PC-9 (cell line): ENCODE results near the gene IDH2. TPM values are rescaled to one million over a fixed set of nuclear protein-coding genes. Genes with fewer than 3 reads are reported as not detected.
A peak's percentile ranks its signal among the peaks of the same experiment; 100 is the strongest.

Experiments
- BruUV-seq: library from RNA; stranded (reverse); fragments of 400-500 nt; replicated peaks from 2 replicates; lab custom pipeline; 2021; lab: Mats Ljungman, UMichigan
- CTCF ChIA-PET: fragments of 300-600 bp; sonication (Branson Sonifier 250); formaldehyde crosslinking; loops from one replicate; lab custom pipeline; 2022; ENCODE audit warnings: antibody characterized with exemption; lab: Charles Lee
- POLR2A ChIA-PET: fragments of 300-600 bp; sonication (Branson Sonifier 250); formaldehyde crosslinking; loops from one replicate; lab custom pipeline; 2022; ENCODE audit warnings: antibody characterized with exemption; ENCODE audit not compliant: unreplicated experiment; lab: Charles Lee
- DNase-seq, 2 experiments: peaks; one replicate each; pipeline versions ENCODE4 v3.0.0 to v3.0.0-alpha.2; 2015 to 2022; ENCODE audit warnings: mixed read lengths in 1 of 2
- H2AFZ ChIP-seq: fragments of 200-600 bp; sonication (generic); 2 replicates; pipeline ENCODE4 v1.8.1; 2017; ENCODE audit warnings: antibody characterized with exemption
- H3F3A ChIP-seq: fragments of 200-600 bp; sonication (generic); 2 replicates; pipeline ENCODE4 v1.8.1; 2017; ENCODE audit warnings: antibody characterized with exemption, mild to moderate bottlenecking, low read depth; ENCODE audit not compliant: insufficient read depth
- H3K27ac ChIP-seq: fragments of 200-600 bp; sonication (generic); 2 replicates; pipeline ENCODE4 v1.6.1; 2016; ENCODE audit warnings: mixed run types
- H3K27me3 ChIP-seq: fragments of 200-600 bp; sonication (generic); 2 replicates; pipeline ENCODE4 v1.6.1; 2016; ENCODE audit warnings: low read depth, mixed run types; ENCODE audit not compliant: insufficient read depth
- H3K36me3 ChIP-seq: fragments of 200-600 bp; sonication (generic); 2 replicates; pipeline ENCODE4 v1.6.1; 2016; ENCODE audit warnings: low read depth, mixed run types
- H3K4me1 ChIP-seq: fragments of 200-600 bp; sonication (generic); replicated peaks from 2 replicates; pipeline ENCODE4 v1.6.1; 2016; ENCODE audit warnings: mixed run types; ENCODE audit not compliant: insufficient read depth
- H3K4me2 ChIP-seq: fragments of 200-600 bp; sonication (generic); 2 replicates; pipeline ENCODE4 v1.6.1; 2017; ENCODE audit warnings: mixed run types
- H3K4me3 ChIP-seq: fragments of 200-600 bp; sonication (generic); 2 replicates; pipeline ENCODE4 v1.6.1; 2016; ENCODE audit warnings: mixed run types
- H3K79me2 ChIP-seq: fragments of 200-600 bp; sonication (generic); 2 replicates; pipeline ENCODE4 v1.6.1; 2017; ENCODE audit warnings: low read depth, mixed run types
- H3K9me2 ChIP-seq: fragments of 200-600 bp; sonication (generic); 2 replicates; pipeline ENCODE4 v1.8.1; 2017; ENCODE audit warnings: mild to moderate bottlenecking; ENCODE audit not compliant: insufficient read depth
- H3K9me3 ChIP-seq: fragments of 200-600 bp; sonication (generic); 2 replicates; pipeline ENCODE4 v1.8.1; 2016; ENCODE audit warnings: low read depth; ENCODE audit not compliant: insufficient read depth
- H4K20me1 ChIP-seq: fragments of 200-600 bp; sonication (generic); 2 replicates; pipeline ENCODE4 v1.8.1; 2017; ENCODE audit not compliant: insufficient read depth
- CTCF ChIP-seq: fragments of 200-600 bp; sonication (generic); conservative IDR thresholded peaks from 2 replicates; pipeline ENCODE4 v1.6.1; 2017; ENCODE audit warnings: mixed run types, antibody characterized with exemption, mild to moderate bottlenecking, moderate library complexity
- EZH2 ChIP-seq: fragments of 200-600 bp; sonication (generic); IDR thresholded peaks from 2 replicates; pipeline ENCODE4 v1.8.0; 2017; ENCODE audit warnings: antibody characterized with exemption, low read depth
- intact Hi-C: fragments of 100-400 bp; cut with micrococcal nuclease; formaldehyde crosslinking; loops from one replicate; pipeline ENCODE4 v1.10.0; 2022; ENCODE audit not compliant: unreplicated experiment
- total RNA-seq: library from RNA; stranded (reverse); gene quantifications from 2 replicates; pipeline ENCODE4 v1.2.3, GENCODE V29; 2021

The IDH2 gene
- total RNA-seq, 1 experiment from 2014 or later = 96.7 TPM

- ChIA-PET POLR2A (interaction anchor here (0.6 kb wide), 1 partner anchor 133 kb away, joined by 10 read pairs; no protein-coding TSS in a partner anchor), CTCF (no interaction called here)
- TF ChIP-seq CTCF (no peak), EZH2 (no peak)
- Histone ChIP-seq H3K27me3 (no peaks in the 10 kb centered on the region), H2AFZ (no peak overlapping the region), H3K79me2 (peaks cover 20% of the 10 kb centered on the region; the same call in 1 of the 2 replicates), H3K36me3 (no peaks in the 10 kb centered on the region), H3K4me3 (no peak overlapping the region), H3K4me2 (peak overlapping the region; percentile 62), H3F3A (peaks cover 17% of the 10 kb centered on the region; the same call in 1 of the 2 replicates), H3K9me3 (no peaks in the 10 kb centered on the region), H4K20me1 (no peaks in the 10 kb centered on the region), H3K9me2 (no peaks in the 10 kb centered on the region), H3K27ac (peak overlapping the region; percentile 51; the same call in 1 of the 2 replicates), H3K4me1 (peaks cover 22% of the 10 kb centered on the region)
- DNase-seq = no peak
- intact Hi-C loops = loop anchor here (2.0 kb wide), 1 partner anchor 29 kb away; no protein-coding TSS in a partner anchor
- no TSS peak for BruUV-seq
These were observed 56.0 kb downstream of the IDH2 start for GRCh38 chr15:90046289-90046688.

GRCh38 chr15:90044916-90045371 is 57.3 kb downstream of the IDH2 start:
- H3K79me2 ChIP-seq = peaks cover 28% of the 10 kb centered on the region
- H3K9me2 ChIP-seq = no peaks in the 10 kb centered on the region
- TF ChIP-seq CTCF = no peak
- no peak for TF ChIP-seq EZH2
- H3K4me3 ChIP-seq = no peak overlapping the region
- POLR2A ChIA-PET = no interaction called here
- H3K4me1 ChIP-seq = peaks cover 22% of the 10 kb centered on the region
- CTCF ChIA-PET = no interaction called here
- H4K20me1 ChIP-seq = no peaks in the 10 kb centered on the region
- no peak overlapping the region for H2AFZ ChIP-seq
- intact Hi-C loops = no loop called here
- H3K27ac ChIP-seq = no peak overlapping the region
- BruUV-seq = no TSS peak
- no peaks in the 10 kb centered on the region for H3K27me3 ChIP-seq
- H3K4me2 ChIP-seq = no peak overlapping the region
- no peaks in the 10 kb centered on the region for H3K36me3 ChIP-seq
- H3K9me3 ChIP-seq = no peaks in the 10 kb centered on the region
- DNase-seq = no peak
- H3F3A ChIP-seq = peaks cover 17% of the 10 kb centered on the region; the same call in 1 of the 2 replicates

GRCh38 chr15:90044191-90044590 is 58.1 kb downstream of the IDH2 start:
- H2AFZ ChIP-seq = no peak overlapping the region
- H3K27me3 ChIP-seq = no peaks in the 10 kb centered on the region
- no peak for DNase-seq
- no peaks in the 10 kb centered on the region for H3K36me3 ChIP-seq
- ChIA-PET CTCF (no interaction called here), POLR2A (no interaction called here)
- no peak overlapping the region for H3K4me3 ChIP-seq
- no peaks in the 10 kb centered on the region for H3K9me3 ChIP-seq
- H3K27ac ChIP-seq = no peak overlapping the region
- H3F3A ChIP-seq = peaks cover 17% of the 10 kb centered on the region; the same call in 1 of the 2 replicates
- intact Hi-C loops = no loop called here
- peaks cover 28% of the 10 kb centered on the region for H3K79me2 ChIP-seq
- TF ChIP-seq EZH2 (no peak), CTCF (no peak)
- H3K9me2 ChIP-seq = no peaks in the 10 kb centered on the region
- no peaks in the 10 kb centered on the region for H4K20me1 ChIP-seq
- H3K4me2 ChIP-seq = no peak overlapping the region
- peaks cover 22% of the 10 kb centered on the region for H3K4me1 ChIP-seq
- no TSS peak for BruUV-seq
